Sigmoid colon (tissue), 7 donors: ENCODE data around the gene DHX32. TPM values are rescaled to one million over a fixed set of nuclear protein-coding genes. Genes with fewer than 3 reads are reported as not detected.

Experiments
- DNase-seq: peaks from one replicate; pipeline ENCODE4 v3.0.0-alpha.2; 2019
- H3K27ac ChIP-seq, 4 donors: fragments of 200-600 bp; sonication (generic); one replicate each; pipeline ENCODE4 v1.5.1; 2016 to 2019; ENCODE audit warnings: mild to moderate bottlenecking in 1 of 4
- H3K27me3 ChIP-seq, 3 donors: fragments of 200-600 bp; sonication (generic); one replicate each; pipeline ENCODE4 v1.5.1; 2019; ENCODE audit warnings: mild to moderate bottlenecking in 1 of 3
- H3K36me3 ChIP-seq, 4 donors: fragments of 200-600 bp; sonication (generic); one replicate each; pipeline ENCODE4 v1.5.1; 2016 to 2019
- H3K4me1 ChIP-seq, 4 donors: fragments of 200-600 bp; sonication (generic); one replicate each; pipeline ENCODE4 v1.5.1; 2017 to 2019
- H3K4me3 ChIP-seq, 4 donors: fragments of 200-600 bp; sonication (generic); one replicate each; pipeline ENCODE4 v1.5.1; 2017 to 2019; ENCODE audit warnings: mild to moderate bottlenecking in 2 of 4, moderate library complexity in 1 of 4
- H3K9me3 ChIP-seq, 4 donors: fragments of 200-600 bp in 3 of 4; sonication (generic) in 3 of 4; one replicate each; pipeline versions ENCODE4 v1.5.1 to v1.6.1; 2013 to 2019
- EP300 ChIP-seq, 4 donors: sonication (generic); formaldehyde crosslinking; IDR thresholded peaks; one replicate each; pipeline ENCODE4 v1.6.1; 2017; ENCODE audit warnings: antibody characterized with exemption in 4 of 4
- POLR2A ChIP-seq, 2 donors: fragments of 450-650 bp; IDR thresholded peaks; one replicate each; pipeline ENCODE4 v1.6.1; 2016; ENCODE audit warnings: antibody characterized with exemption in 2 of 2, mild to moderate bottlenecking in 2 of 2, moderate library complexity in 2 of 2
- POLR2AphosphoS5 ChIP-seq, 4 donors: sonication (generic); formaldehyde crosslinking; IDR thresholded peaks; one replicate each; pipeline ENCODE4 v1.6.1; 2017; ENCODE audit warnings: antibody characterized with exemption in 4 of 4
- WGBS, 2 donors: extraction: QIAGEN DNeasy Blood & Tissue Kit; methylation state at CpG; one replicate each; pipeline ENCODE4 v1.1.7; 2013; 5-methylcytosine and 5-hydroxymethylcytosine counted together
- intact Hi-C: fragments of 100-400 bp; cut with DNase I; formaldehyde crosslinking; loops from one replicate; pipeline ENCODE4 v1.15.1; 2023
- polyA plus RNA-seq, 3 donors: library from polyadenylated mRNA; stranded (reverse); fragments of 200-250 nt; gene quantifications; one replicate each; pipeline ENCODE4 v1.2.3, GENCODE V29; 2013
- total RNA-seq, 4 donors: library from RNA; depleted of rRNA; stranded (reverse); fragments of >200 nt; gene quantifications; one replicate each; pipeline ENCODE4 v1.1.0, GENCODE V29; 2016
- TF ChIP-seq, protein P1 (sequence below), 4 experiments: fragments of 450-650 bp in 3 of 4; fragments of 200-600 bp in 1 of 4; IDR thresholded peaks; one replicate each; pipeline ENCODE4 v1.5.1; 2016 to 2019; ENCODE audit warnings: antibody characterized with exemption in 4 of 4, mild to moderate bottlenecking in 3 of 4, moderate library complexity in 2 of 4
- donor health status: healthy with polysubstance abuse.
- donor health status: Bipolar disorder and iron deficiency.
- donor health status: healthy.

DHX32 gene
- total and polyA plus RNA-seq, 7 donors: 16.0 to 57.8 (median 22.4) TPM

DNA sequence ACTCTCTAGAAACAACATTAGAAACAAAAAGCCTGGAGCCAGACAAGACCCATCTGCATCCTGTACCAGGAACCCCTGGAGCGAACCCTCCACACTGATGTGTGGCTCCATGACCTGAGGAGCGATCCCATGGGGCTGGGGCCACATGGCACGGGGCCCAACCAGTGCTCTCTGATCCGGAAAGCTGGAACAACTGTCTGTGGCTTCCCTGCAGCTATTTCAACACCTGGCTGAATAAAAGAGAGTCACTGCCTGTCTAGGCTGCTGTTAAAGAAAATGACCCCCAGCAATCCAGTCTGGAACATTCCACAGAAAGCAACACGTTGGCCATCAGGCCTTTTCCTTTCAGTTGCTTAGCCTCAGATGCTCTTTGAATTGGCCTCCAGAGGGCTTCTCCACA lies 79.0 kb downstream of the DHX32 start:
- peaks cover 5 to 76% (median 17%) of the 10 kb centered on the region in 4 donors for H3K36me3 ChIP-seq
- 88 to 91% methylated on average over 5 of the region's 5 CpGs for WGBS, 2 donors
- DNase-seq: no peak

DNA sequence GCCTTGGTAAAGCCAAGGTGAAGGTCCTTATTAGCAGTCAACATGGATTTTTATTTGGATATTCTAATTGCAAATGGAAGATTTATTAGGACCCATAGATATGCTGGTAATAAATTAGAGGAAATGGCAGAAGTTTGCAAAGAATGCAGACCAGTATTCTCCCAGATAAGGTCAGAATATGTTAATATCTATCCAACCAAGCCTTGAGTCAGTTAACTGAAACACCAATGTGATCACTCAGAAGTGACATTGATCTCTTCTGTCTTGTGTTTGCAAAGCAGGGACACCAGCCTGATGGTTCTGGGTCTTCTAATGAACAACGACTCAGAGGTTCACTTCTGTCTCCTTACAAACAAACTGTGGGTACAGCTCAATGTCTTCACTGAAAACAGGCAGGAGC lies 79.5 kb downstream of the DHX32 start:
- no peak overlapping the region for H3K4me3 ChIP-seq
- H3K9me3 ChIP-seq: no peaks in the 10 kb centered on the region
- DNase-seq: no peak
- H3K4me1 ChIP-seq: no peaks in the 10 kb centered on the region
- H3K36me3 ChIP-seq: peaks cover 5 to 75% (median 14%) of the 10 kb centered on the region in 4 donors
- WGBS, 2 donors: 86 to 97% methylated on average over 1 of the region's 1 CpG
- intact Hi-C loops: no loop called here
- H3K27ac ChIP-seq: no peak overlapping the region
- H3K27me3 ChIP-seq: no peaks in the 10 kb centered on the region
- TF ChIP-seq EP300 (IDR thresholded peaks at IDR 0.05): no peak
- TF ChIP-seq, protein P1, sequence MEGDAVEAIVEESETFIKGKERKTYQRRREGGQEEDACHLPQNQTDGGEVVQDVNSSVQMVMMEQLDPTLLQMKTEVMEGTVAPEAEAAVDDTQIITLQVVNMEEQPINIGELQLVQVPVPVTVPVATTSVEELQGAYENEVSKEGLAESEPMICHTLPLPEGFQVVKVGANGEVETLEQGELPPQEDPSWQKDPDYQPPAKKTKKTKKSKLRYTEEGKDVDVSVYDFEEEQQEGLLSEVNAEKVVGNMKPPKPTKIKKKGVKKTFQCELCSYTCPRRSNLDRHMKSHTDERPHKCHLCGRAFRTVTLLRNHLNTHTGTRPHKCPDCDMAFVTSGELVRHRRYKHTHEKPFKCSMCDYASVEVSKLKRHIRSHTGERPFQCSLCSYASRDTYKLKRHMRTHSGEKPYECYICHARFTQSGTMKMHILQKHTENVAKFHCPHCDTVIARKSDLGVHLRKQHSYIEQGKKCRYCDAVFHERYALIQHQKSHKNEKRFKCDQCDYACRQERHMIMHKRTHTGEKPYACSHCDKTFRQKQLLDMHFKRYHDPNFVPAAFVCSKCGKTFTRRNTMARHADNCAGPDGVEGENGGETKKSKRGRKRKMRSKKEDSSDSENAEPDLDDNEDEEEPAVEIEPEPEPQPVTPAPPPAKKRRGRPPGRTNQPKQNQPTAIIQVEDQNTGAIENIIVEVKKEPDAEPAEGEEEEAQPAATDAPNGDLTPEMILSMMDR (IDR thresholded peaks at IDR 0.05): no peak
- TF ChIP-seq POLR2AphosphoS5 (IDR thresholded peaks at IDR 0.05): no peak
- TF ChIP-seq POLR2A (IDR thresholded peaks at IDR 0.05): no peak

More for the DNA sequence above, 79.0 kb downstream of the DHX32 start:
- no peak overlapping the region for H3K4me3 ChIP-seq
- TF ChIP-seq, protein P1 (IDR thresholded peaks at IDR 0.05): no peak
- no peak overlapping the region for H3K27ac ChIP-seq
- no peaks in the 10 kb centered on the region for H3K4me1 ChIP-seq
- H3K9me3 ChIP-seq: no peaks in the 10 kb centered on the region
- intact Hi-C loops: no loop called here
- H3K27me3 ChIP-seq: no peaks in the 10 kb centered on the region

DNA sequence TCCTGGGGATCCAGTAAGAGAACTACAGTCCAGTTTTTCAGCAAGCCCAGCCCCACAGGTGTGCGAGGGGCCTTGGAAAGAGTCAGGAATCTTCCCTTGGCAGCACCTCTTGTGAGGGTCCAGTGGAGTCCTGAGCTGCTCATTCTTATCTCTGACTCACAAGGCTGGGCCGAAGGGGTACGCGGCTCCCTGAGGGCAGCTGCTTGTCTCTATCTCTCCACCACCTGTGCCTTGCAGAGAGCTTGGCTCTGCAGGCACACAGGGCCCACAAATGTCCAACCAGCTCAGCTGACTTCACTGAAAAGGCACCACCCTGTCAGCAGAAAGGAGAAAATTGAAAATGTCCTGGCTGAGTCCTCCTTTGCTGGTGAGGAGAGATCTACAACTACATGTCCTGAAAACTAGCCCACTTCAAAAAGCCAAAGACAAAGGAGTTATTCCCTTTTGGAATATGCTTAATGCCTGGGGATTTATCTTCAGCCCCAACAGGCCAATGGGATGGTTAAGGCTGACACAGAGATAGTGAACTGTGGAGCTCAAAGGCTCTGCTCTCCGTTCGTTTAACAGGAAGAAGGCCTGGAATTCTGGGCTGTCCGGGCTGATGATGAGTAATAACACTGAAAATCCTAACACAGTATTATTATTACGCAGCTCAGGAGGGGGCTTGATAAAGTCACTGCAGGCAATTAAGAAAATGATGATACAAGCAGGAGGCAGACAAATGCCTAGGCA lies 81.5 kb downstream of the DHX32 start:
- Histone ChIP-seq H3K9me3 (no peaks in the 10 kb centered on the region), H3K36me3 (peaks cover 5 to 75% (median 9%) of the 10 kb centered on the region in 4 donors), H3K4me3 (no peak overlapping the region), H3K4me1 (no peaks in the 10 kb centered on the region), H3K27me3 (no peaks in the 10 kb centered on the region), H3K27ac (no peak overlapping the region)
- TF ChIP-seq, protein P1 (IDR thresholded peaks at IDR 0.05): no peak
- TF ChIP-seq EP300 (IDR thresholded peaks at IDR 0.05) (no peak), POLR2AphosphoS5 (IDR thresholded peaks at IDR 0.05) (no peak), POLR2A (IDR thresholded peaks at IDR 0.05) (no peak)
- no peak for DNase-seq
- WGBS, 2 donors: 95% methylated on average over 8 of the region's 8 CpGs
- intact Hi-C loops: no loop called here

DNA sequence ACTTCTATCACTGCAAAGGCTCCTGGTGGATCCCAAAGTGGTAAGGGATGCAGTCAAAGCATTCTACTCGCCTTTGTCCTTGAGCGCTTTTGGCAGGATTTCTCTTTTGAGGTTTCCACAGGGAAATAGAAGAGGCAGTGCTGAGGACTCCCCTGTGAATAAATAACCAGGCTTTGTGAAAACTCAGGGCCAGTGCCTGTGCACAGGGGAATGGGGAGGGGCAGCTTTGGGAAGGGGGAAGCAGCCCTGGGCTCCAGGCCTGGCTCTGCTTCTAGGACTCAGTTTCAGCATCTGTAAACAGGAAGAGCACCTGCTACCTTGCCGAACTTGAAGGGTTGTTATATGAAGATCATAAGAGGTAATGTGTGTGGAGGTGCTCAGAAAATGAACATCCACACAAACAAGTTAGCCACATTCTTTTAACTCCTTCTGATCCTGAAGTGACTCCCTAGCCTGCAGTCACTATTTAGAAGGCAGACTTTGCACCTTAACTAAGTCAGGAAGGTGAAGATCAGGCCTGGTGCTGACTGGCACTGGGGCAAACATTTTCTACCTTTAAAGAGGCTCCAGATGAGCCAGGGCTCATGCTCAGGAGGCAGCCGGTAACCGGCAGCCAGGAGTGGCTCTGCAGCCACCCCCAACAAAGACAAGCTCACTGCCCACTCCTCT lies 83.0 kb downstream of the DHX32 start:
- H3K36me3 ChIP-seq: peaks cover 11 to 80% (median 20%) of the 10 kb centered on the region in 4 donors
- H3K9me3 ChIP-seq: no peaks in the 10 kb centered on the region
- DNase-seq: no peak
- no peaks in the 10 kb centered on the region for H3K4me1 ChIP-seq
- no peak overlapping the region for H3K27ac ChIP-seq
- H3K4me3 ChIP-seq: no peak overlapping the region
- intact Hi-C loops: no loop called here
- no peaks in the 10 kb centered on the region for H3K27me3 ChIP-seq
- 47 to 54% methylated on average over 5 of the region's 5 CpGs for WGBS, 2 donors
- TF ChIP-seq POLR2AphosphoS5 (IDR thresholded peaks at IDR 0.05) (no peak), EP300 (IDR thresholded peaks at IDR 0.05) (no peak), POLR2A (IDR thresholded peaks at IDR 0.05) (no peak)
- TF ChIP-seq, protein P1 (IDR thresholded peaks at IDR 0.05): no peak
